Astrocyte (in vitro differentiated cells and primary cell): ENCODE data around the gene CDC42EP4.

Source experiments
- CTCF ChIP-seq: IDR thresholded peaks from 2 replicates; pipeline ENCODE4 v1.5.1; 2011; ENCODE audit warnings: low read depth, mild to moderate bottlenecking, inconsistent platforms, low read length, moderate library complexity; ENCODE audit not compliant: insufficient read depth
- EZH2 ChIP-seq: IDR thresholded peaks from 2 replicates; pipeline ENCODE4 v1.6.1; 2012; ENCODE audit warnings: mild to moderate bottlenecking, low read length, inconsistent platforms; ENCODE audit not compliant: insufficient read depth

DNA sequence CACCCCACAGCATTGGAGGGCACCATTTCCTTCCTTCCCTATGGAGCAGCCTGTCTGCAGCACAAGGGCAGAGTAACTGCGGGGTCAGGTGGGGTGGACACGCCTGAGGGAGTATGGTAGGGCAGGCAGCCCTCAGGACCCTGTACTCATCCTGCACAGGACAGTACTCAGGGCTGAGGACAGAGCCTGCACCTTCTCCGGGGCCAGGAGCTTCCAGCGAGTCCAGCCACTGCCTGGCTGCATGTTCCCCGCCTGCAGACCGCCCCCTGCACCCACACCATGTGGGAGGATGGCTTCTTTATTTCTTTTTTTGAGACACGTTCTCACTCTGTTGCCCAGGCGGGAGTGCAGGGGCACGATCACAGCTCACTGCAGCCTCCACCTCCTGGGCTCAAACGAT, 47.6 kb upstream of the CDC42EP4 start:
- TF ChIP-seq CTCF (no peak), EZH2 (no peak)
